Measurements from ENCODE around the gene AGBL3.

- no peak for TF ChIP-seq POLR2AphosphoS5 (IDR thresholded peaks at IDR 0.05; ENCODE audit: borderline replicate concordance, low read depth, low read length)
- no peak for TF ChIP-seq EZH2 (IDR thresholded peaks at IDR 0.05)
Measured at GRCh38 chr7:134942690-134943466, 43.4 kb upstream of the AGBL3 start.

Measured in SK-N-MC (cell line).